ENCODE measurements around the gene TRAF3IP1.

TRAF3IP1 gene

GRCh38 chr2:238428866-238429265, 108.5 kb downstream of the TRAF3IP1 start:
- Histone ChIP-seq H3K27me3 (ENCODE audit: control insufficient read depth, insufficient read depth, low read length) (no peaks in the 10 kb centered on the region), H3K4me1 (peaks cover 10% of the 10 kb centered on the region), H3K9ac (no peak overlapping the region), H3K9me3 (ENCODE audit: control insufficient read depth, low read length) (no peaks in the 10 kb centered on the region), H3K4me3 (ENCODE audit: low read depth, low read length) (no peak overlapping the region), H3K4me2 (ENCODE audit: low read length) (no peak overlapping the region), H3K27ac (no peak overlapping the region), H3K36me3 (ENCODE audit: control insufficient read depth, insufficient read depth, low read length) (no peaks in the 10 kb centered on the region), H3K79me2 (peaks cover 22% of the 10 kb centered on the region), H2AFZ (no peak overlapping the region)
- TF ChIP-seq CTCF (IDR thresholded peaks at IDR 0.05) = no peak

- H3K27me3 ChIP-seq (ENCODE audit: control insufficient read depth, insufficient read depth, low read length) = no peaks in the 10 kb centered on the region
- peaks cover 34% of the 10 kb centered on the region for H3K79me2 ChIP-seq
- peaks cover 10% of the 10 kb centered on the region for H3K4me1 ChIP-seq
- TF ChIP-seq CTCF (IDR thresholded peaks at IDR 0.05) = no peak
- H3K4me3 ChIP-seq (ENCODE audit: low read depth, low read length) = no peak overlapping the region
- H3K4me2 ChIP-seq (ENCODE audit: low read length) = no peak overlapping the region
- no peaks in the 10 kb centered on the region for H3K36me3 ChIP-seq (ENCODE audit: control insufficient read depth, insufficient read depth, low read length)
- no peak overlapping the region for H3K9ac ChIP-seq
- no peak overlapping the region for H2AFZ ChIP-seq
- H3K9me3 ChIP-seq (ENCODE audit: control insufficient read depth, low read length) = no peaks in the 10 kb centered on the region
- H3K27ac ChIP-seq = no peak overlapping the region
Measured at GRCh38 chr2:238430781-238431180, 110.5 kb downstream of the TRAF3IP1 start.

GRCh38 chr2:238431456-238431855, 111.1 kb downstream of the TRAF3IP1 start:
- H3K27ac ChIP-seq = no peak overlapping the region
- no peak overlapping the region for H2AFZ ChIP-seq
- peaks cover 6% of the 10 kb centered on the region for H3K4me1 ChIP-seq
- no peaks in the 10 kb centered on the region for H3K9me3 ChIP-seq (ENCODE audit: control insufficient read depth, low read length)
- peaks cover 34% of the 10 kb centered on the region for H3K79me2 ChIP-seq
- H3K4me3 ChIP-seq (ENCODE audit: low read depth, low read length) = no peak overlapping the region
- TF ChIP-seq CTCF (IDR thresholded peaks at IDR 0.05) = no peak
- H3K27me3 ChIP-seq (ENCODE audit: control insufficient read depth, insufficient read depth, low read length) = no peaks in the 10 kb centered on the region
- H3K4me2 ChIP-seq (ENCODE audit: low read length) = no peak overlapping the region
- no peaks in the 10 kb centered on the region for H3K36me3 ChIP-seq (ENCODE audit: control insufficient read depth, insufficient read depth, low read length)
- H3K9ac ChIP-seq = no peak overlapping the region

GRCh38 chr2:238433300-238433915, 113.1 kb downstream of the TRAF3IP1 start:
- H3K9ac ChIP-seq = no peak overlapping the region
- no peak overlapping the region for H3K27ac ChIP-seq
- peaks cover 4% of the 10 kb centered on the region for H3K4me1 ChIP-seq

More at GRCh38 chr2:238433300-238433915, 113.1 kb downstream of the TRAF3IP1 start:
- Histone ChIP-seq H3K36me3 (ENCODE audit: control insufficient read depth, insufficient read depth, low read length) (no peaks in the 10 kb centered on the region), H3K79me2 (peaks cover 25% of the 10 kb centered on the region), H3K9me3 (ENCODE audit: control insufficient read depth, low read length) (no peaks in the 10 kb centered on the region), H2AFZ (no peak overlapping the region), H3K27me3 (ENCODE audit: control insufficient read depth, insufficient read depth, low read length) (no peaks in the 10 kb centered on the region), H3K4me3 (ENCODE audit: low read depth, low read length) (no peak overlapping the region), H3K4me2 (ENCODE audit: low read length) (no peak overlapping the region)
- no peak for TF ChIP-seq CTCF (IDR thresholded peaks at IDR 0.05)

Data from parathyroid adenoma (tissue), 2 donors.